ENCODE measurements around the gene PRND.
A peak's percentile ranks its signal among the peaks of the same experiment; 100 is the strongest.
"Not testable (repeated sequence)": the region's sequence is repeated elsewhere in the genome, so short reads cannot be mapped to it uniquely, and the experiment has no call there.

The PRND gene

DNA sequence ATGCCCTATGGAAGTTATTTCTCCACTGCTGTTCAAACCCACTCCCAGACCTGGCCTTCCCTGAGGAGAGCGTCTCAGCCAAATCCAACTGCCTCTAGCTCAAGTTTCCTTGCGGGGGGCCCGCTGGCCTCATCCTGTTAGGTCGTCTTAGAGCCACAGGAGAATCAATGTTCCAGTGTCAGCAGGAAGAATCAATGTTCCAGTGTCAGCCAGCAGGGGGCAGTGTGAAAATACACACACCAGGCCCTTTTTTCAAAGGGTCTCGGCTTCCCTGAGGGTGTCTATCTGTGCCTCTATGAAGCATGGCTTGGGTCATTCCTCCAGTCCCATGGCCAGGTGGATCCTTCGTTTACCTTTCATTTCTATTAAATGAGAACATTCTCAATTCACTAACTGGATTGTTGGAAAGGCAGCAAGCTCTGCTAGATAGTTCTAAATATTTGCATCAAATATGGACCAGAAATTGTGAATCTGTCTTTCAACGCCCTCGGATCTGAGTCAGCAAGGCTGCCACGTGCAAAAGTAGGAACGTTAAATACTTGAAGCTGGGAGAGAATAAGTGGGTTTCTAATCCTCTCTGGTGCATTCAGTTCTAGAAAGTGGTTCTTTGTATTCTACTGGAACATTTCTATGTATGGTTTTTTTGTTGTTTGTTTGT, 19.2 kb downstream of the PRND start:
- peak; percentile 86 for DNase-seq

DNA sequence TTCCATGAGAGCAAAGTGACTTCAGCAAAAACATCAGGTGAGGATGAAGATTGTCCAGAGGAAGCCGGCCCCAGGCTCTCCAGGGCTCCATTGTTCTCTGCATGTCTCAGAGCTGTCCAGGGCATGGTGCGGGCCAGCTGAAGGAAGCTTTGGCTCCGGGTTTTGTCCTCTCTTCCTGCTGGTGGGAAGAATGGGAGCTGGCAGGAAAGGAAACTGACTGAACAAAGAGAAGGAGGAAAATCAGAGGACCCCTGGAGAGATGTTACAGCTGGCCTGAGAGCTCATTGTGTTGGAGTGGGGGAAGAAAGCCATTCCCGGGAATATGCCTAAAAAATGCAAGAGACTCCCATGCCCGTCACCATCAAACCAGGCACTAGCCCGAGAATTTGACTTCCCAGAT, 27.1 kb downstream of the PRND start:
- no peak for DNase-seq

DNA sequence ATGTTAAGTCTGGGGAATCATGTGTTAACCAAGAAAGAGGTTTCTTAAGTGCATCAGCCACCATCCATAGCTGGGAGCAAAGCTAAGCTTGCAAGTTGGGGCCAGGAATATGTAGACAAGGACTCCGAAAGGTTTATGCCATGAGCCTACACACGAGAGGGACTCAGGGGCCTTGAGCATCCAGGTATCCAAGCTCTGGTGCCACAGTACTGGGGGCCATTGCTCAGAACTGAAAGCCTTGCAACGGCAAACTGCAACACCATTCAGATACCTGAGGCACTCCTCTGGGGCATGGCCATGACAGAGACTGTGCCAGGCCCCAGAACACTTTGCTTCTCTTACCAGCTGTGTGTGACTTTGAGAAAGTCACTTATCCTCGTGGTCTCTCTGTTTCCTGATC, 27.6 kb downstream of the PRND start:
- DNase-seq = no peak

DNA sequence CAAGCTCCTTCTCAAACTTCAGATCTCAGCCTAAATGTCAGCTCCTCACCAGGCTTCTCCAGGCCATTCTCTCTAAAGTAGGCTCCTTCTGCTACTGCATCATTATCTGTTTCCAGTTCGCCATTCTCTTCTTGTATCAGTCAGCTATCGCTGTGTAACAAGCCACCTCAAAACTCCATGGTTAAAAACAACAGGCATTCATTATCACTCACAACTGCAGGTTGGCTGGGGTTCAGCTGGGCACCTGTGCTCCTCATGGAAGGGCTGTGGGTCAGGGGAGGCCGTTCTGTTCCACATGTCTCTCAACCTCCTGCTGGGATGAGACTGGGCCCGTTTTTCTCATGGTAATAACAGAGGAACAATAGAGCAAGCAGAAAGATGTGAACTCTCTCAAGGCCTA, 28.7 kb downstream of the PRND start:
- DNase-seq = no peak

GRCh38 chr20:4759100-4759884, 37.6 kb downstream of the PRND start:
- DNase-seq = peak; percentile 72

GRCh38 chr20:4763261-4763660, 41.6 kb downstream of the PRND start:
- no peak for DNase-seq

DNA sequence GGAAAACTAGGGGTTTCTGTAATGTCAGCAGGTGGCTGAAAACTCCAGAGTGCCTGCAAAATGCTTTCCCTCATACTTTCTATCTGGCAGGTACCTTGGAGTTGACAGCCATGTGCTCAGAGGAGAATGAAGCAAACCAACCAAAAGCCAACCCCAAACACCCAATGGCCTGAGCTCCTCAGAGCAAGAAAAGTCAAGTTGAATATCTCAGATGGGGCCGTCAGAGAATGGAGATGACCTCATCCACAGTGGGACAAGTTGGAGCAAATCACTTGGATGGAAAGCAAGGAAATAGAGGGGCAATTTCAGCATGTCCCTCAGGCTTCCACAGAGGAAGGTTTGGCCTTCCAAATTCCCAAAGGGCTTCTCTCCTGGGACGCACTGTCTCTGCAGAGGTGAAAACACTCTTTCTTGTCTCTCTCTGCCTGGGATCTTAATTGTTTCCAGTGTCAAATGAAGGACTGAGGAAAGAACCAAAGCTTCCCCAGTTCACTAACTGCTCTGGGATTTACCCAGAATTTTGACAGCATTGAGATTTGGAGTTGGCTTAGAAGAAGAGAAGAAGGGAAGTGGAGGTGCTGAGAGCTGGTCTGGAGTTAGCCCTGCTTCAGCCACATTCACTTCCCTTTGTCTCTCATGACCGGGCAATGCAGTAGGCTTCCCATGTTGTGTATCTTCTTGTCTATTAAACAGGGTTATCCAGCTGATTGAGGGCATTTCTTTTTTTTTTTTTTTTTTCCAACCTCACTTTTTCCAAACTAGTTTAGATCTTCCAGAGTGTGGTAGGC, 42.2 kb downstream of the PRND start:
- no peak for DNase-seq

DNA sequence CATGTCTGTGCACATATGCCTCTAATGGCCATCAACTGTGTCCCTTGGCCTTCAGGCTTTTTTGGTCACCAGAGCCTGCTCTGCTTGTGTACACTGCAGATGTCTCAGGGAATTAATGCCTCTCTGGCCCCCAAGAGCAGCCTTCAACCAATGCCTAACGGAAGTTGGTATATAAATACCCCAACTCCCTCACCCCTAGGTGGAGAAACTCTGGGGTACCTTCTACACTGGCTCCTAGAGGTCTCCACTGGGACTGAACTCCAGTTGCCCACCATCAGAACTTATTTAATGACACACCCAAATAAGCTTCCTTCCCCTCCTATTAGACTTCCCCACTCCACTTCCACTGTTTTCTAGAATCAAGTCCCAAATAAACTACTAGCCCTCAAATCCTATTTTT, 43.1 kb downstream of the PRND start:
- no peak for DNase-seq

DNA sequence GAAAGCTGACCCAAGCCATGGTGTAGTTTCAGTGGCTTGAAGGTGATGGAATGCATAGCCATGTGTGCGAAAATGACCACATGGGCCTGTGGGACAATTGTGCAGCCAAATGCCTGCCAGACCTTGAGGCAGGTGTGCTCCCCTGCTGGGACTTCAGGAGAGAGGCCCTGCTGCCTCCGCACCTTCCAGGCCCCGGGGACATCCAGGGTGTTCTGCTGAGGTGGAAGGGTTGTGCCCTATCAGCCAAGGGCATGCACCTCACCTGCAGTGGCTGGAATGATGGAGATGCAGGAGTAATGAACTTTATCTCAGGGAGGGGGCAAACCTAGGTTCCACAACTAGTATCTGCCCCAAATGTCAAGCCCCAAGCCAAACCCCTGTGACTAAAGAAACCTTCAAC, 44.0 kb downstream of the PRND start:
- no peak for DNase-seq

DNA sequence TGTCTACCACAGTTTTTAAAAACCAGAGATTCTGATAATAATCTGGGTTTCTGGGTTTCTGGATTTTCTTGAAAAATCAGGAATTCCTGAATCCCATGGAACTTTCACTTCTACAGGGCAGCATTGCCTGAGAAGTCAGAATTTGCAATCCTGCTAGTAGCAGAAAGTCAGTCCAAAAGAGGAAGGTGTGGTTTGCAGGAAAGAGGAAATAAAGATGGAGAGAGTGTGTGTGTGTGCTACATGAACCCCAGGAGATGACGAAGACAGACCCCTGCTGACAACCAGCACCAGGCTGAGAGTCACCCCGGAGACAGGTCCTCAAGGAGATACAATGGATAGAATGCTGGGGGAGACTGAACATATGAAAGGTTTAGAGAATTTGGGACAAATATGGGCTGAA, 44.9 kb downstream of the PRND start:
- no peak for DNase-seq

DNA sequence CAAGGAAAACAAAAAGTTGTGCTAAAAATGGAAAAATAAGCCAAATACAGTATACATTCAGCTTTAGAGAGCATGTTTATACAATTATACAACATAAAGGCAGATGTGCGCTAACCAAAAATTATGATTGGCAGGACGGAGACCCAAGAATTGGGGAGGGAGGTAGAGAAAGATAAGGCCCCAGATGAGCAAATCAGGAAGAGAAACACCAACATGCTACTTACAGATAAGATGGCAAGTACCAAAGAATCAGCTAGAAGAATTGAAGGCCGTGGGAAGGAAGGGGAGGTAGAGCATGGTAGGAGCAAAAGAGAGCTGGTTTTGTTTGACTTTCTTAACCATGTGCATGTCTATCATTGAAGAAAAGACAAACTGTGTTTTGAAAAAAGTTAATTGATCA, 45.4 kb downstream of the PRND start:
- no peak for DNase-seq

DNA sequence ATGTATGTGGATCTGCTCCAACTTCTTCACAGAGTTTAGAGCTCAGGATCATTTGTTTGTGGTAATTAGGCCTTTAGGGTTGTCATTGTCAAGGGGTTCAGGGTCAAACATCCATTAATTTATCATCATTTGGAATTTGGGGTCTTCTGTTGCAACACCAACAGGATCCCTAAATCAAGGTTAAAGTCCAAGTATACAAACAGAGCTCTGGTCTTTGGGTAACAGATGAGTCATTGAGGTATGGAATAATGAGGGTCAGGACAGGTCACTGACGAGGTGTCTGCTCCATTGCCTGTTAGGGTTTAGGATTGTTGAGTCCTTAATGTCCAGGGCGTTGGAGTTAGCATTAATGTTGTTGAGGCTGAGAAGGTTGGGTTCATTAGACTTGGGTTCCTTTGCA, 47.6 kb downstream of the PRND start:
- no peak for DNase-seq

- DNase-seq = no peak
Observed at GRCh38 chr20:4770026-4770425, 48.3 kb downstream of the PRND start.

DNA sequence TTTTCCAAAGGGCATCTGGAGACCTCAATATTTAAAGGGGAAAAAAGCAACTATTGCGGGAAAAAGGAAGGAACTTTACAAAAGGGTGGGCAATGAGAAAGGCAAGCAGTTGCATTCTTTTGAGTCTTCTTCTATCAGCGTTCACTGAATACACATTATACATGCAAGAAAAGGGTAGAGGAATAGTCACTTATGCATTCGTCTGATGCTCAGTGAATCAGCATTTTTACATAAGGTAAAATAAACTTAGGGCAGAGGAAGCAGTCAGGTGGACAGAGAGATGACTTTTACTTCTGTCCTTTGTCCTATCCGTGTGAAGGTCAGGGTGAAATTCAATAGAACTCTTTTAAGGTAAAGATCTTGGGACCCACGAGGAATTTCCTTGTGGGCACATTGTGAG, 49.3 kb downstream of the PRND start:
- DNase-seq = no peak

DNA sequence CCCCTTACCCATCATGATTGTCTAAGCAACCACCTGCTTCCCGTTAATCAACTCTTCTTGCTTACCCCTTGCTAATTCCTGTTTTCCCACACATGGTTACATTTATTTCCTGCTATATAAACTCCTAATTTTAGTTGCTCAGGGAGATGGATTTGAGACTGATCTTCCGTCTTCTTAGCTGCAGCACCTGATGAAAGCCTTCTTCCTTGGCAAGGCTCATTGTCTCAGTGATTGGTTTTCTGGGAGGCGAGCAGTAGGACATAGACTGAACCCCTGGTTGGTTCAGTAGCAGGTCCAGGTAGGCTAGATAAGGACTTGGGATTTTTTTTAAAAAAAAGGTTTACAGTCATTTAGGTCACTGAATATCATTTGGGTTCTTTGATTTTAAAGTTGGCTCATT, 50.4 kb downstream of the PRND start:
- DNase-seq = no peak

- not testable (repeated sequence) for DNase-seq
Observed at GRCh38 chr20:4773014-4773413, 51.3 kb downstream of the PRND start.

GRCh38 chr20:4773736-4774135, 52.0 kb downstream of the PRND start:
- no peak for DNase-seq

DNA sequence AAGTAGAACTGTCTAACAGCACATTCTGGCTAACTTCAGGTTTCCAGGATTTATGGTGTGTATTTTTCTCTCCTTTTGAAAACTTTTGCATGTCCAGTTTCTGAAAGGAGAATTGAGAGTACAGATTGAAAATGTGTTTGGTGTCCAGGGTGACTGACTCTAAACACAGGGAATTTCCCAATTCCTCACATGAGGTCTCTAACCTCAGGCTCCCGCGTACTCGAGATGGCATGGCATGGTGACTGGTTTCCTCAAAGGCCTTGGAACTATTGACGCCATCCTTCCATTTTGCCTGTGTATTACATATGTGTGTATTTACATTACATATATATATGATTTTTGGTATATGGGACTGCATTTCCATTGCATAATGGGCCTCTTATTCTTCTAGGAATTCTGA, 52.5 kb downstream of the PRND start:
- no peak for DNase-seq

DNA sequence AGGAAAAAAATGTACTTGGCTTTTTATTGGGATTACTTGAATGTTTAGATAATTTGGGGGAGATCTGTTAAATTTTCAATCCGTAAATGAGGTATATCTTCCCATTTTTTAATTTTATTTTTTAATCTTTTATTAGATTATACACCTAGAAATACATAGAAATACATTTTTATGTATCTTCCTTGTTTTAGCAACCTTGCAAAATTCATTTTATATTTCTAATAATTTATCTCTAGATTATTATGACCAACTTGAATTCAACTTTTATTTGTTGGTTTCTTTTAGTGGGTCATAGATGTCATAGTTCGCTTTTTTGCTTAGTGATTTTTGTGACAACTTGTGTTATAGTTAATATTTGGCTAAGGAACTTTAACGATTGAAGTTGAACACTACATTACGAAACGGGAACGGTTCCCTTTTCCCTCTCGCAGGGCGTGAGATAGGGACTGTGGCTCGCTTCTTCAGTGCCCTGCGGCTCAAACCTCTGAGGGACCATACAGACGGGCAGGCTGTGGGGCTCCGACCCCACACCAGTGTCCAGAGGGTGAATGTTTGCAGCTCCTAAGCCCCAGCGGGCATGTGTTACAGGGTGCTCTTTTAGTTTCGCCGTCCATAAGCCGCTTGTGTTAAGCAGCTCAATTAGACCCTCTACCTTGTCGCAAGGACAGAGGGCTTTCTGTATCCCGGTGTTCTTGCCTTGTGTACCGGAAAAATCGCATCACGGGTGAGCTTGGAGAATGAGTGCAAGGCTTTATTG, 53.8 kb downstream of the PRND start:
- DNase-seq = no peak

DNA sequence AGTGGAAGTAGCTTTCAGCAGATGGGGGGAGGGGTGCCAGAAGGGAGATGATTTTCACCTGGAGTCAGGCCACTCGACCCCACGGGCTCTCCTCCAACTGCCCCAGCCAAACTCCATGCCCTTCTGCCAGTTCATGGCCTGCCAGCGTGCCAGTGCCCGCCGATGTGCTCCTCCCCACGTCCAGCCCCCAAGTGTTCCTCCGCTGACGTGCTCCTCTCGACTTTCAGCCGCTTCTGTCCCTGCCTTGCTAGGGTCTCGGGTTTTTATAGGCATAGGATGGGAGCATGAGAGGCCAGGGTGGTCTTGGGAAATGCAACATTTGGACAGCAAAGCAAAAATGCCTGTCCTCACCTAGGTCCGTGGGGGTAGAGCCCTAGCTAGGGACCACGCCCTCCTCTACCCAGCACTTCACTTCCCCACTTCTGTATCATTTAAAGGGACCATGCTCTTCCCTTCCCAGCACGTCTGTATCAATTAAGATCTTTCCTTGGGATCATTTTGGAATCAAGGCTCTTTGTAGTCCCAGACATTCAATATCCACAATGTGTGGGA, 54.4 kb downstream of the PRND start:
- DNase-seq = no peak

All from activated CD8-positive, alpha-beta memory T cell treated with anti-CD3 and anti-CD28 coated beads for 24 hours (primary cell).